Skeletal muscle satellite cell (primary cell): ENCODE results near the gene RHOF. TPM values are rescaled to one million over a fixed set of nuclear protein-coding genes. Genes with fewer than 3 reads are reported as not detected.

Experiments used
- H3K27me3 ChIP-seq: 2 replicates; pipeline ENCODE4 v1.7.0; 2013; ENCODE audit warnings: low read length; ENCODE audit not compliant: control insufficient read depth, insufficient read depth
- H3K36me3 ChIP-seq: 2 replicates; pipeline ENCODE4 v1.7.0; 2013; ENCODE audit warnings: mild to moderate bottlenecking, control low read depth, low read length; ENCODE audit not compliant: insufficient read depth
- H3K4me1 ChIP-seq: 2 replicates; pipeline ENCODE4 v1.7.0; 2013; ENCODE audit warnings: low read length; ENCODE audit not compliant: control insufficient read depth, insufficient read depth
- H3K4me2 ChIP-seq: 2 replicates; pipeline ENCODE4 v1.7.0; 2013; ENCODE audit warnings: mild to moderate bottlenecking, low read length
- H3K4me3 ChIP-seq: 2 replicates; pipeline ENCODE4 v1.7.0; 2013; ENCODE audit warnings: low read length
- H3K9ac ChIP-seq: 2 replicates; pipeline ENCODE4 v1.7.0; 2013; ENCODE audit warnings: mild to moderate bottlenecking, low read depth, low read length, moderate library complexity
- H3K9me3 ChIP-seq: replicated peaks from 2 replicates; pipeline ENCODE4 v1.7.0; 2013; ENCODE audit warnings: mild to moderate bottlenecking, control low read depth, low read length
- total RNA-seq: library from RNA; depleted of rRNA; stranded (reverse); fragments of >200 nt; gene quantifications from 2 replicates; pipeline ENCODE4 v1.2.3, GENCODE V29; 2012; rRNA removed

RHOF gene, protein sequence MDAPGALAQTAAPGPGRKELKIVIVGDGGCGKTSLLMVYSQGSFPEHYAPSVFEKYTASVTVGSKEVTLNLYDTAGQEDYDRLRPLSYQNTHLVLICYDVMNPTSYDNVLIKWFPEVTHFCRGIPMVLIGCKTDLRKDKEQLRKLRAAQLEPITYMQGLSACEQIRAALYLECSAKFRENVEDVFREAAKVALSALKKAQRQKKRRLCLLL
- 5.6 and 7.2 TPM in 2 replicates for total RNA-seq

DNA sequence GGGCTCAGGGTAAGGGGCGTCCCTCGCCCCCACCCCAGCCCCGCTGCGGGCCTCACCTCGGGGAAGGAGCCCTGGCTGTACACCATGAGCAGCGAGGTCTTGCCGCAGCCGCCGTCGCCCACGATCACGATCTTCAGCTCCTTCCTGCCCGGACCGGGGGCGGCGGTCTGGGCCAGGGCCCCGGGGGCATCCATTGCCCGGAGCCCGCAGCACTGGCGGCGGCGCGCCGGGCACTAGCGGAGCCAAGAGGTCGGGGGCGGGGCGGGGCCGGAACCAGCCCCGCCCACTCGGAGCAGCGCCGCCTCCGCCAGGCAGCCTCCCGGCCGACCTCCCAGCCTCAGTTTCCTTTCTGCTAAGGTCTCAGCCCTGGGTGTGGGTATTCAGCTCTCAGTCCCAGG is at the start of gene RHOF:
Gene RHOF (minus strand): TSS at position 249 of the 398 bp plus-strand sequence. CDS start 55 bp downstream, at position 194.
- Histone ChIP-seq H3K36me3 (no peaks in the 10 kb centered on the region), H3K4me3 (peak within 1 kb of the TSS; percentile 72), H3K4me1 (peaks cover 47% of the 10 kb centered on the region), H3K4me2 (peak within 1 kb of the TSS; percentile 97), H3K27me3 (no peaks in the 10 kb centered on the region), H3K9ac (peak within 1 kb of the TSS; percentile 62), H3K9me3 (no peaks in the 10 kb centered on the region)

- Histone ChIP-seq H3K4me1 (peaks cover 10% of the 10 kb centered on the region), H3K27me3 (no peaks in the 10 kb centered on the region), H3K9me3 (no peaks in the 10 kb centered on the region), H3K36me3 (no peaks in the 10 kb centered on the region), H3K4me3 (peak overlapping the region; percentile 88), H3K4me2 (peak overlapping the region; percentile 99), H3K9ac (peak overlapping the region; percentile 80)
These were observed 46.7 kb upstream of the RHOF start for GRCh38 chr12:121839993-121840761.

GRCh38 chr12:121839106-121839992 is 45.9 kb upstream of the RHOF start:
- Histone ChIP-seq H3K9ac (peak overlapping the region; percentile 80), H3K4me2 (peak overlapping the region; percentile 99), H3K36me3 (no peaks in the 10 kb centered on the region), H3K4me1 (peaks cover 10% of the 10 kb centered on the region), H3K27me3 (no peaks in the 10 kb centered on the region), H3K4me3 (peak overlapping the region; percentile 88), H3K9me3 (no peaks in the 10 kb centered on the region)

DNA sequence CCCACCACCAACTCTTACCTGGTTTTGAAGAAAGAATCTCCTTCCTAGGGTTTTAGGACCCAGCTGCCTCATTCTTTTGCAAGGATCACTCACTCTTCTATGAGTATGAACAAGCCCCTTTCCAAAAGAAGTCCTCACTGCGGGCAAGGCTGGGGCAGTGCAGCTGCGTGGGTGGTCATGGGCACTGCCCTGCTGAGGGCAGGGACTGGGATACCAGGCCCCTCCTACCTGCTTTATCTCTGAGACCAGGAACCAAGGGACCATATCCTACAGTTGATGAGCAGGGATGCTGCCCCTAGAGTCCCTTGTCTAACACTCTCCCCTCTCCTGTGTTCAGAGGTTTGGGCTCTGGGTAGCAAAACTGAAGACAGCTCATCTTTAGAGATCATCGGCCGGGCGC is 44.6 kb upstream of the RHOF start:
- H3K36me3 ChIP-seq: no peaks in the 10 kb centered on the region
- peaks cover 10% of the 10 kb centered on the region for H3K4me1 ChIP-seq
- H3K9ac ChIP-seq: no peak overlapping the region
- H3K4me3 ChIP-seq: no peak overlapping the region
- H3K9me3 ChIP-seq: no peaks in the 10 kb centered on the region
- no peaks in the 10 kb centered on the region for H3K27me3 ChIP-seq
- H3K4me2 ChIP-seq: no peak overlapping the region

- Histone ChIP-seq H3K4me1 (peaks cover 10% of the 10 kb centered on the region), H3K36me3 (no peaks in the 10 kb centered on the region), H3K4me3 (no peak overlapping the region)
These were observed 44.2 kb upstream of the RHOF start for GRCh38 chr12:121837680-121838079.

GRCh38 chr12:121831571-121832245 is 38.2 kb upstream of the RHOF start:
- no peaks in the 10 kb centered on the region for H3K27me3 ChIP-seq
- H3K4me3 ChIP-seq: no peak overlapping the region
- no peaks in the 10 kb centered on the region for H3K4me1 ChIP-seq
- no peak overlapping the region for H3K9ac ChIP-seq
- no peak overlapping the region for H3K4me2 ChIP-seq
- no peaks in the 10 kb centered on the region for H3K9me3 ChIP-seq
- peaks cover 53% of the 10 kb centered on the region for H3K36me3 ChIP-seq

More at GRCh38 chr12:121837680-121838079, 44.2 kb upstream of the RHOF start:
- Histone ChIP-seq H3K9ac (no peak overlapping the region), H3K27me3 (no peaks in the 10 kb centered on the region), H3K4me2 (no peak overlapping the region), H3K9me3 (no peaks in the 10 kb centered on the region)

- no peak overlapping the region for H3K9ac ChIP-seq
These were observed 37.2 kb upstream of the RHOF start for GRCh38 chr12:121830588-121831265.

GRCh38 chr12:121830134-121830533 is 36.6 kb upstream of the RHOF start:
- no peak overlapping the region for H3K9ac ChIP-seq
- peaks cover 62% of the 10 kb centered on the region for H3K36me3 ChIP-seq
- H3K27me3 ChIP-seq: no peaks in the 10 kb centered on the region
- no peaks in the 10 kb centered on the region for H3K9me3 ChIP-seq
- H3K4me1 ChIP-seq: no peaks in the 10 kb centered on the region
- no peak overlapping the region for H3K4me3 ChIP-seq
- H3K4me2 ChIP-seq: no peak overlapping the region

More at GRCh38 chr12:121830588-121831265, 37.2 kb upstream of the RHOF start:
- Histone ChIP-seq H3K27me3 (no peaks in the 10 kb centered on the region), H3K4me2 (no peak overlapping the region), H3K4me1 (no peaks in the 10 kb centered on the region), H3K36me3 (peaks cover 60% of the 10 kb centered on the region), H3K9me3 (no peaks in the 10 kb centered on the region), H3K4me3 (no peak overlapping the region)

GRCh38 chr12:121829250-121829918 is 35.9 kb upstream of the RHOF start:
- Histone ChIP-seq H3K4me2 (no peak overlapping the region), H3K4me3 (no peak overlapping the region), H3K36me3 (peaks cover 69% of the 10 kb centered on the region), H3K9me3 (no peaks in the 10 kb centered on the region), H3K9ac (no peak overlapping the region), H3K4me1 (no peaks in the 10 kb centered on the region), H3K27me3 (no peaks in the 10 kb centered on the region)

DNA sequence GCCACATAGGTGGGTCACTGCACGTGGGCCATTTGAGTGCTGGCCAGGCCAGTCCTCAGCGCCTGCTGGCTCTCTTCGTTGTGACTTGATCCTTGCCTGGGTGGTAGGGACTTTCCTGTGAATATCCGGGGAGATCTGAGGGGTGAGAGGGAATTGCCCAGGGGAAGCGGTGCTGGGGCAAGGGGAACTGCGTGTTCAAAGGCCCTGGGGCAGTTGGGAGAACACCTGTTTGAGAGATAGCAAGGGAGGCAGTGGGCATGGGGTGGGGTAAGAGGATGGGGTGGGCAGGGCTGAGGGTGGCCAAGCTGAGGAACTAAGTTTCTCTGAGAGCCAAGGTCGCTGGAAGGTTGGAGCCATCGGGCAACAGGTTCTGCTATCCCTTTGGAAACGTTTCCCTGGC is 35.3 kb upstream of the RHOF start:
- no peaks in the 10 kb centered on the region for H3K9me3 ChIP-seq
- H3K36me3 ChIP-seq: peaks cover 73% of the 10 kb centered on the region
- no peaks in the 10 kb centered on the region for H3K4me1 ChIP-seq
- no peak overlapping the region for H3K9ac ChIP-seq
- no peak overlapping the region for H3K4me2 ChIP-seq
- H3K4me3 ChIP-seq: no peak overlapping the region
- no peaks in the 10 kb centered on the region for H3K27me3 ChIP-seq
